K562 (cell line): Measurements from ENCODE around the gene CELSR1. TPM values are rescaled to one million over a fixed set of nuclear protein-coding genes. Genes with fewer than 3 reads are reported as not detected.

ENCODE experiments used
- ATAC-seq: fragments of 200-7000 bp; cut with Tn5 transposase; 3 replicates; pipeline ENCODE4 v1.9.1; 2020; ENCODE audit warnings: moderate library complexity
- BruUV-seq: library from RNA; stranded (reverse); fragments of 400-500 nt; replicated peaks from 2 replicates; lab custom pipeline; 2021; lab: Mats Ljungman, UMichigan
- CTCF ChIA-PET: fragments of 300-600 bp; formaldehyde crosslinking; extraction: SDS; loops from one replicate; lab custom pipeline; 2021; ENCODE audit warnings: low intra/inter-chr PET ratio; lab: Yijun Ruan, JAX
- POLR2A ChIA-PET: fragments of 300-600, 350-650 bp; sonication (Branson Sonifier 250); formaldehyde crosslinking; extraction: SDS; loops from one replicate; lab custom pipeline; 2021; ENCODE audit warnings: antibody characterized with exemption, inconsistent platforms; lab: Yijun Ruan, JAX
- DNase-seq, 4 experiments: peaks; one replicate each; pipeline versions ENCODE4 v3.0.0 to v3.0.0-alpha.2; 2011 to 2018; ENCODE audit warnings: low spot score in 3 of 4, mixed read lengths in 3 of 4; ENCODE audit errors: extremely low read depth in 1 of 4
- FAIRE-seq: peaks from 2 replicates; lab custom pipeline; 2011; peaks lifted over from hg19 to GRCh38; lab: Jason Lieb, UNC
- H2AFZ ChIP-seq: 2 replicates; pipeline ENCODE4 v1.6.0; 2011; ENCODE audit warnings: low read depth, low read length, control low read depth, inconsistent platforms
- H3K27ac ChIP-seq: fragments of 200-600 bp; 3 replicates; pipeline ENCODE4 v1.8.0; 2011; ENCODE audit warnings: low read depth, mild to moderate bottlenecking, control low read depth, inconsistent platforms, low read length, moderate library complexity, mixed read lengths; ENCODE audit errors: extremely low read depth
- H3K27me3 ChIP-seq, 2 experiments: fragments of 300-600 bp in 1 of 2; 2 replicates in 1 of 2; 3 replicates in 1 of 2; pipeline versions ENCODE4 v1.6.0 to v1.8.0; 2011; ENCODE audit warnings: inconsistent platforms in 2 of 2, low read length in 2 of 2, mild to moderate bottlenecking in 1 of 2, mixed read lengths in 1 of 2, moderate library complexity in 1 of 2; ENCODE audit not compliant: control insufficient read depth in 2 of 2, insufficient read depth in 2 of 2
- H3K36me3 ChIP-seq: fragments of 300-600 bp; 3 replicates; pipeline ENCODE4 v1.8.0; 2011; ENCODE audit warnings: mild to moderate bottlenecking, low read length, inconsistent platforms; ENCODE audit not compliant: control insufficient read depth, insufficient read depth
- H3K4me1 ChIP-seq, 2 experiments: fragments of 200-600 bp in 1 of 2; replicated peaks in 1 of 2; 2 replicates in 1 of 2; 3 replicates in 1 of 2; pipeline versions ENCODE4 v1.5.1 to v1.8.0; 2011; ENCODE audit warnings: inconsistent platforms in 2 of 2, low read length in 2 of 2, mild to moderate bottlenecking in 1 of 2, mixed read lengths in 1 of 2, moderate library complexity in 1 of 2; ENCODE audit not compliant: control insufficient read depth in 2 of 2, insufficient read depth in 2 of 2
- H3K4me2 ChIP-seq: 2 replicates; pipeline ENCODE4 v1.6.1; 2011; ENCODE audit warnings: low read length, control low read depth, inconsistent platforms, mixed read lengths; ENCODE audit not compliant: insufficient read depth
- H3K4me3 ChIP-seq: fragments of 200-600 bp; sonication (generic), shearing (Covaris generic); 2 replicates; pipeline ENCODE4 v1.5.1; 2016; ENCODE audit warnings: control low read depth, inconsistent platforms
- H3K79me2 ChIP-seq: fragments of 200-600 bp; 3 replicates; pipeline ENCODE4 v1.8.0; 2011; ENCODE audit warnings: low read length, inconsistent platforms; ENCODE audit not compliant: control insufficient read depth, insufficient read depth
- H3K9ac ChIP-seq, 2 experiments: 2 replicates each; pipeline versions ENCODE4 v1.6.0 to v1.6.1; 2011; ENCODE audit warnings: low read depth in 2 of 2, low read length in 2 of 2, control low read depth in 1 of 2, inconsistent platforms in 1 of 2, mild to moderate bottlenecking in 1 of 2, mixed read lengths in 1 of 2; ENCODE audit not compliant: insufficient read depth in 1 of 2
- H3K9me1 ChIP-seq: one replicate; pipeline ENCODE4 v1.6.0; 2011; ENCODE audit warnings: inconsistent platforms, mild to moderate bottlenecking, low read length, moderate library complexity; ENCODE audit not compliant: control insufficient read depth, insufficient read depth
- H3K9me3 ChIP-seq: replicated peaks from 2 replicates; pipeline ENCODE4 v1.5.1; 2011; ENCODE audit warnings: low read depth, low read length, inconsistent platforms; ENCODE audit not compliant: control insufficient read depth, insufficient read depth
- H4K20me1 ChIP-seq: replicated peaks from 2 replicates; pipeline ENCODE4 v1.6.1; 2011; ENCODE audit warnings: low read length, inconsistent platforms, mixed read lengths; ENCODE audit not compliant: control insufficient read depth, insufficient read depth
- CHD4 ChIP-seq: fragments of 200-600 bp; sonication (generic); IDR thresholded peaks from 3 replicates; pipeline ENCODE4 v1.6.1; 2012; ENCODE audit warnings: low read depth, mild to moderate bottlenecking, mixed read lengths, low read length, inconsistent platforms; ENCODE audit not compliant: insufficient read depth, insufficient replicate concordance, poor library complexity, severe bottlenecking
- RHOXF2B ChIP-seq: fragments of 250-450 bp; sonication (Bioruptor Pico); conservative IDR thresholded peaks from 2 replicates; pipeline ENCODE4 v1.5.1; 2021
- WGBS: fragments of 100-300 bp; shearing (Covaris generic); methylation state at CpG from one replicate; pipeline ENCODE4 v1.1.6; 2016; ENCODE audit warnings: low coverage, mixed read lengths; ENCODE audit not compliant: insufficient coverage; ENCODE audit errors: missing lambda C conversion rate; 5-methylcytosine and 5-hydroxymethylcytosine counted together
- in situ Hi-C: fragments of 300-500 bp; cut with MboI; formaldehyde crosslinking; loops from 4 replicates; pipeline ENCODE4 v1.15.0; 2018; ENCODE audit warnings: inconsistent platforms, mixed read lengths
- intact Hi-C: fragments of 100-400 bp; cut with micrococcal nuclease; formaldehyde crosslinking; loops from 2 replicates; pipeline ENCODE4 v1.14.2; 2022
- polyA plus RNA-seq, 8 experiments: library from polyadenylated mRNA; depleted of rRNA in 4 of 8; stranded (reverse) in 5 of 8; unstranded in 3 of 8; fragments of >200 nt; fragmentation: Nextera tagmentation in 2 of 8; fragmentation: Illumina TruSeq in 1 of 8; extraction: Ambion mirVana in 2 of 8; extraction: Trizol in 1 of 8; gene quantifications; 2 replicates each; pipeline versions ENCODE4 v1.2.1 to v1.2.3, GENCODE V29; 2011 to 2014; ENCODE audit warnings: inconsistent platforms in 1 of 8, missing spikeins in 1 of 8
- total RNA-seq, 7 experiments: library from RNA; depleted of rRNA in 6 of 7; stranded (reverse); fragments of >200 nt in 6 of 7; fragmentation: Illumina TruSeq in 2 of 7; extraction: Trizol in 2 of 7; gene quantifications; 2 replicates each; pipeline versions ENCODE4 v1.2.1 to v1.2.3, GENCODE V29; 2011 to 2021; ENCODE audit warnings: low replicate concordance in 1 of 7
- TF ChIP-seq, protein P1 (sequence below): sonication (generic); formaldehyde crosslinking; IDR thresholded peaks from 2 replicates; pipeline ENCODE4 v1.8.0; 2023; ENCODE audit warnings: mild to moderate bottlenecking, missing genetic modification reagents

The CELSR1 gene
- total and polyA plus RNA-seq, 9 of the 15 experiments (the other 6 are each of a cell fraction or from before 2014, with no cell fraction given): under 0.01 to 0.09 TPM; not detected in 7

DNA sequence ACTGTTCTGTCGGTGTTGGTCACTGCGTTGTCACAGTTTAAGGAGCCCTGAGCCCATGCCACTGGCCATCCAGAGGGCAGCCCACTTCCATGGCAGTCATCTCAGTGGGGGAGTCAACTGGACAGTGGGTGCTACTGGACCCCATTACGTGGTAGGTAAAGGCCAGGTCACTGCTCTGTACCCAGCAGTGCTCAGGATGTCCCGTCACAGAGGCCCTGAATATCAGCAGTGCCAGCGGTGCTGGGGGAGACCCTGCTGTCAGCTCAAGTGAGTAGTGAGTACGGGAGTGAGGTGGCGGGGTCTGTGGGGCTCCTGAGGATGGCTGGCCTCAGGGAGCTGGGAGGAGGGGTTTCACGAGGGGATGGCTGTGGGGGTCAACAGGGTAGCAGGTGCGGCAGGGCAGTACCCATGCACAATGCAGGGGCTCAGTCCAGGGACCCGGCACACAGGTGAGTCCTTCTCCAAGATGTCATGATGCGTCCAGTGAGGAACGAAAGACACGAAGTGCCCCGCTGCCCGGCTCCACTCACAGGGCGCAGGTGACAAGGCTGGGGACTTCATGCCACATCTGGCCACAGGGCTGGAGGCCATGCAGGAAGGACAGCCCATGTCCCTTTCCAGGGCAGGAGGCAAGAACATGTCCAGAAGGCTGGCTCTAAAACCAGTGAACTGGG is 27.9 kb downstream of the CELSR1 start:
- in situ Hi-C loops: no loop called here

More for the DNA sequence above, 27.9 kb downstream of the CELSR1 start:
- POLR2A ChIA-PET: interaction anchor here (1.2 kb wide), 1 partner anchor 54 kb away, joined by 3 read pairs; no protein-coding TSS in a partner anchor
- BruUV-seq: no TSS peak
- Histone ChIP-seq H4K20me1 (no peaks in the 10 kb centered on the region), H3K79me2 (no peaks in the 10 kb centered on the region), H3K27me3 (peaks cover 10 to 54% of the 10 kb centered on the region in 2 experiments; a peak in 4 of 5 replicates), H3K9me3 (no peaks in the 10 kb centered on the region), H3K9me1 (no peaks in the 10 kb centered on the region), H3K4me3 (no peak overlapping the region), H3K27ac (no peak overlapping the region), H2AFZ (no peak overlapping the region), H3K4me1 (peaks cover 0 to 6% of the 10 kb centered on the region in 2 experiments; a peak in 2 of 5 replicates), H3K4me2 (no peak overlapping the region), H3K9ac (no peak overlapping the region), H3K36me3 (no peaks in the 10 kb centered on the region)
- TF ChIP-seq RHOXF2B (CRISPR knock-in tag) (no peak), CHD4 (no peak)
- TF ChIP-seq, protein P1, sequence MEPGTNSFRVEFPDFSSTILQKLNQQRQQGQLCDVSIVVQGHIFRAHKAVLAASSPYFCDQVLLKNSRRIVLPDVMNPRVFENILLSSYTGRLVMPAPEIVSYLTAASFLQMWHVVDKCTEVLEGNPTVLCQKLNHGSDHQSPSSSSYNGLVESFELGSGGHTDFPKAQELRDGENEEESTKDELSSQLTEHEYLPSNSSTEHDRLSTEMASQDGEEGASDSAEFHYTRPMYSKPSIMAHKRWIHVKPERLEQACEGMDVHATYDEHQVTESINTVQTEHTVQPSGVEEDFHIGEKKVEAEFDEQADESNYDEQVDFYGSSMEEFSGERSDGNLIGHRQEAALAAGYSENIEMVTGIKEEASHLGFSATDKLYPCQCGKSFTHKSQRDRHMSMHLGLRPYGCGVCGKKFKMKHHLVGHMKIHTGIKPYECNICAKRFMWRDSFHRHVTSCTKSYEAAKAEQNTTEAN (CRISPR knock-in tag): no peak
- FAIRE-seq (no peak), ATAC-seq (no peak), DNase-seq (no peak)
- 0% methylated on average over 10 of the region's 16 CpGs for WGBS
- CTCF ChIA-PET: no interaction called here
- intact Hi-C loops: no loop called here
